ENCODE measurements around the gene IGF2BP2.

- TF ChIP-seq, protein P1, sequence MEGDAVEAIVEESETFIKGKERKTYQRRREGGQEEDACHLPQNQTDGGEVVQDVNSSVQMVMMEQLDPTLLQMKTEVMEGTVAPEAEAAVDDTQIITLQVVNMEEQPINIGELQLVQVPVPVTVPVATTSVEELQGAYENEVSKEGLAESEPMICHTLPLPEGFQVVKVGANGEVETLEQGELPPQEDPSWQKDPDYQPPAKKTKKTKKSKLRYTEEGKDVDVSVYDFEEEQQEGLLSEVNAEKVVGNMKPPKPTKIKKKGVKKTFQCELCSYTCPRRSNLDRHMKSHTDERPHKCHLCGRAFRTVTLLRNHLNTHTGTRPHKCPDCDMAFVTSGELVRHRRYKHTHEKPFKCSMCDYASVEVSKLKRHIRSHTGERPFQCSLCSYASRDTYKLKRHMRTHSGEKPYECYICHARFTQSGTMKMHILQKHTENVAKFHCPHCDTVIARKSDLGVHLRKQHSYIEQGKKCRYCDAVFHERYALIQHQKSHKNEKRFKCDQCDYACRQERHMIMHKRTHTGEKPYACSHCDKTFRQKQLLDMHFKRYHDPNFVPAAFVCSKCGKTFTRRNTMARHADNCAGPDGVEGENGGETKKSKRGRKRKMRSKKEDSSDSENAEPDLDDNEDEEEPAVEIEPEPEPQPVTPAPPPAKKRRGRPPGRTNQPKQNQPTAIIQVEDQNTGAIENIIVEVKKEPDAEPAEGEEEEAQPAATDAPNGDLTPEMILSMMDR (IDR thresholded peaks at IDR 0.05): no peak
- TF ChIP-seq POLR2A (IDR thresholded peaks at IDR 0.05) (no peak), POLR2AphosphoS5 (IDR thresholded peaks at IDR 0.05; ENCODE audit: insufficient read depth in 1 of 2, low read depth in 1 of 2) (peak in 1 of 2 donors; percentile 25)
Measured at GRCh38 chr3:185767002-185767688, 57.7 kb downstream of the IGF2BP2 start.
